HG03378 (cell line): ENCODE results near the gene NUFIP2.
"Not testable (repeated sequence)": the region's sequence is repeated elsewhere in the genome, so short reads cannot be mapped to it uniquely, and the experiment has no call there.

Source experiments
- ATAC-seq: cut with Tn5 transposase; IDR thresholded peaks from one replicate; pipeline ENCODE4 v1.9.1; 2021; ENCODE audit warnings: mild to moderate bottlenecking, moderate library complexity; ENCODE audit not compliant: unreplicated experiment

Gene NUFIP2

DNA sequence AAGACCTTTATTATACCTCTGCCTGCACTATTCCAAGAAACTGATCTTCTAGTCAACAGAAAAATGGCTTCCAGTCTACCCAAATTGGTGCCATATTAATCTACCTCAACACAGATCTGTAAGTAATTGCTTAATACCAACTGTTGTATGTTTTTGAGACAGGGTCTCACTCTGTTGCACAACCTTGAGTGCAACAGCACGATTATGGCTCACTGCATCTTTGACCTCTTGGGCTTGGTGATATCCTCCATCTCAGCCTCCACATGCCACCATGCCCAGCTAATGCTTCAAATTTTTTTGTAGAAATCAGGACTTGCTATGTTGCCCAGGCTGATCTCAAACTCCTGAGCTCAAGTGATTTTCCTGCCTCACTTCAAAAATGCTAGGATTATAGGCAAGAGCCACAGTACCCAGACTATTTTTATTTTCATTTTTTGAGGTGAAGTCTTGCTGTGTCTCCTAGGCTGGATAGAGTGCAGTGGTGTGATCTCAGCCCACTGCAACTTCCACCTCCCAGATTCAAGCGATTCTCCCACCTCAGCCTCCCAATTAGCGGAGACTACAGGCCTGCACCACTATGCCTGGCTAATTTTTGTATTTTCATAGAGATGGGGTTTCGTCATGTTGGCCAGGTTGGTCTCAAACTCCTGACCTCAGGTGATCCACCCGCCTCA, 14.4 kb downstream of the NUFIP2 start:
- no peak for ATAC-seq

GRCh38 chr17:29278692-29279091, 15.3 kb downstream of the NUFIP2 start:
- ATAC-seq: no peak

DNA sequence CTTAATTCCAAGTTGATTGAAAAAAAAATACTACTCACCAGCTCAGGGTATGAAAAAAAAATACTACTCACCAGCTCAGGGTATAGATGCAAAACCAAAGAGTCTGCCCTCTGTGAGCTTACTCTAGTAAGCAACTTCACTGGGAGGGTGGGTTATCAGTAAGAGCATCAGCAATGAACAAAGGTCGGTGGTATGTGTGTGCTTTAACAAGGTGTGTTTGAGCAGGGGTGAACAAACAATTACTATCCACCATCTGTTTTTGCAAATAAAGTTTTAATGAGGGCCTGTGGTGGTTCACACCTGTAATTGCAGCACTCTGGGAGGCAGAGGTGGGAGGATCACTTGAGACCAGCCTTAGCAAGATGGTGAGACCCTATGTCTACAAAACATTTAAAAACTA, 20.0 kb downstream of the NUFIP2 start:
- ATAC-seq: no peak

GRCh38 chr17:29271980-29272379, 22.0 kb downstream of the NUFIP2 start:
- not testable (repeated sequence) for ATAC-seq

GRCh38 chr17:29263916-29264315, 30.0 kb downstream of the NUFIP2 start:
- ATAC-seq: no peak

DNA sequence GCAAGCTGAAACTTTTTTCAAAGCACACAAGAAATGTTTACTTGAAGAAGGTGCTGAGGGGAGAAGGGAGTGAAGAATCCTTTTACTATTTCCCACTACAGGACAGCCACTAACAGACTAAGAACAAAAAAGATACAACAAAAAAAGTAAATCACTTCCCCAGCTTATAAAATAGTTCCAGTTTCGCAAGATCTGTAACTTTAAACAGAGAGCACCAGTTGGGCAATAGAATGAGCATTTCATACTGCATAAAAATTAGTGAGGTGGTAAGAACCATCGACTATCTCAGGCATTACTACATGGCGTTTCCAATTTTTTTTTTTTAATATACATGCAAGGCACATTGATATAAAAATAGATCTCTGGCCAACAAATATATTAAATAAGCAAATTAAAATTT, 36.2 kb downstream of the NUFIP2 start:
- no peak for ATAC-seq

- ATAC-seq: no peak
Observed at GRCh38 chr17:29256735-29257466, 37.0 kb downstream of the NUFIP2 start.

GRCh38 chr17:29255926-29256522, 37.9 kb downstream of the NUFIP2 start:
- no peak for ATAC-seq

- no peak for ATAC-seq
Observed at GRCh38 chr17:29253037-29253436, 40.9 kb downstream of the NUFIP2 start.

DNA sequence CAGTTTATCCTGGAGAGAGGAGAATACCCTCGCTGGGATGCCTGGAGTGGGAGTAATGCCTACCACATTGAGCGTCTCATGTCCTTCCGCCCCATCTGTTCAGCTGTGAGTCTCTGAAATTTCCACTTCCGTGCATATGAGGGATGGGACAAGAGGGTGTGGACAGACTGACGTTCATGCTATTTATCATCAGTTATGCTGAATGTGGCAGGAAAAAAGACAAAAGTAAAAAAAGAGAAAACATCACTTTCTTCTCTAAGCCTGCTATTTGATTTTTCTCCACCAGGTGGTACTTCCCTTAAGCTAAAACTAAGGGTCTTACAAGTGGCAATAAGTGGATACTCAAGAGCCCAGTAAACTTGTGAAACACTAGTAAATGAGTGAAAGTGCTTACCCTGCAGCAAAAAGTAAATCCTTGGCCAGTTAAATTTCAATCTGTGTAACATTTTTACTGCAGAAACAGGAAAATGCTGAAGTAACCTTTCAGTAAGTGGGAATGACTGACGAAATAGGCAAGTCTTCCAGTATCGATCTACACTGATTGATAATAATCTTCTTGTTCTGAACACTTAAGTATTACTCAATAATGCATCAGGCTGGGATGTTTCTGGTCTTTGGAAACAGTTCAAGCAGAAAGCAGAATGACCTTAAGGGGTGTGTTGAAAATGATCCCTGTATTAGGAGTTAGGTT, 41.7 kb downstream of the NUFIP2 start:
- ATAC-seq: no peak

DNA sequence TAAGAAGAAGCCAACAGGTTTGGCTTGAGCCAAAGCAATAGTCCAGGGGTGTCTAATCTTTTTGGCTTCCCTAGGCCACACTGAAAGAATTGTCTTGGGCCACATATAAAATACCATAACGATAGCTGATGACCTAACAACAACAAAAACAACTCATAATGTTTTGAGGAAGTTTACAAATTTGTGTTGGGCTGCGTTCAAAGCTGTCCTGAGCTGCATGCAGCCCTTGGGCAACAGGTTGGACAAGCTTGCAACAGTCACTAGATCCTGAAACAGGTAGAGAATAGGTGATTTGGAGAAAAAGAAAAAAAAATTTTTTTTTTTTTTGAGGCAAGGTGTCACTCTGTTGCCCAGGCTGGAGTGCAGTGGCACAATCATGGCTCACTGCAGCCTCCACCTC, 42.8 kb downstream of the NUFIP2 start:
- no peak for ATAC-seq

DNA sequence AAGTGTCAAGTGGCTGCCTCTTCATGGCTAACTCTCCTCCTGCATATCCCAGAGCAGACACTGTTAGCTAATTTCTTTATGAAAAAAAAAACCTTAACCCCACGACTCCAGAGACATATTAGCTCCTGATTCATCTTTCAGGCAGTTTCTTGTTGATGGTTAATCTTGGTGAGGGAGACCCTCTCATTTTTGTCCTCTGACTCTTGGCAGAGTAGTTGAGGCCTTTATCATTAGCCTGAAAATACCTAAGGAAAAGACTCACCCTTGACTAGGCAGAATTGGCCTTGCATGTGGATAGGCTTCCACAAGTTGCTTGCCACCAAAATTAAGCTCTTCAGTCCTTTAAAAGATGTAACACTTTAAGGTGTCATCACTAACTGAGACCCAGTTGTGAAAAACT, 43.3 kb downstream of the NUFIP2 start:
- ATAC-seq: no peak

DNA sequence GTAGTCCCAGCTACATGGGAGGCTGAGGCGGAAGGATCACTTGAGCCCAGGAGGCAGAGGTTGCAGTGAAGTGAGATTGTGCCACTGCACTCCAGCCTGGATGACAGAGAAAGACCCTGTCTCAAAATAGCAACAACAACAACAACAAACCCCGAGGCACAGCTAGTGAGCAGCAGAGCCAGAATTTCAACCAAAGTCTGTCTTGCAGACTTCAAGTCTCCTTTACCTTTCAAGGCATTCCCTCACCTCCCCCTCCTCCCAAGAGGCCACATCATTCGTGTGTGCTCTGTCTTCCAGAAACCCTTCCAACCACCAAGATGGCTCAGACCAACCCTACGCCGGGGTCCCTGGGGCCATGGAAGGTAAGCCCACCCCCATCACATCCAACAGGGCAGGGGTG, 45.1 kb downstream of the NUFIP2 start:
- ATAC-seq: no peak

DNA sequence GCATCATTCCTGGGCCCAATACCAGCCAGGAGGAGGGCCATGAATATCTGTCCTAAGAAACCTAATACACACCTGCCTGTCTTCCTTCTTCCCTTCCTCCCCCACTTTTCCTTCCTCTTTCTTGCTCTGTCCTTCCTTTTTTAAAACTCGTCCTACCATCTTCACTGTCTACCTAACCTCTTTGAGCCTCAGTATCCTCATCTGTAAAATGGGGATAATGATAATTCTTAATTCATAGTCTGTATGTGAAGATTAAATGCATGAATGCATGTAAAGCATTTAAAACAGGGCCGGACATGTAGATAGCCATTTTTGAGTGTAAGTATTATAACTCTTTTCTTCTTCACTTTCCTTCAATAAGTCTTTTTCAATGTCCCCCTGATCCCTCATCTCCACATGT, 46.7 kb downstream of the NUFIP2 start:
- ATAC-seq: no peak

DNA sequence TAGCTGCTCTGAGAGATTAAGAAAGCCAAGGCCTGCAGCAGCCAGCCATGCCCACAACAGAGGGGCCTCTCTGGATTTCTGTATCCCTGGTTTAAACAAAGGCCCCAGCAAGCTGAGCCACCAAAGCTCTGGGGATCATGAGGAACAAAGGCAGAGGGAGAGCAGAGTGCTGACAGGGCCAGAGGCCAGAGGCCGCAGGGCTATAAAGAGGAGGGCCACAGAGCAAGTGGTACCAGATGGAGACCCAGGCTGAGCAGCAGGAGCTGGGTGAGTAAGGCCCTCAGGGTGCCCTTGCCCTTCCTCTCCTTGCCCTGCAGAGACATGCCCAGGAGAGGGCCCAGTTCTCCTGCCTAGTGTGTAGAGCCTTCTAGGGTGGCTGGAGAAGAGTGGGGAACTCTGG, 47.3 kb downstream of the NUFIP2 start, which contains the start of gene CRYBA1:
Gene CRYBA1 (plus strand): TSS at position 232 of the 400 bp plus-strand sequence. CDS start 5 bp downstream, at position 237.
- no peak for ATAC-seq

DNA sequence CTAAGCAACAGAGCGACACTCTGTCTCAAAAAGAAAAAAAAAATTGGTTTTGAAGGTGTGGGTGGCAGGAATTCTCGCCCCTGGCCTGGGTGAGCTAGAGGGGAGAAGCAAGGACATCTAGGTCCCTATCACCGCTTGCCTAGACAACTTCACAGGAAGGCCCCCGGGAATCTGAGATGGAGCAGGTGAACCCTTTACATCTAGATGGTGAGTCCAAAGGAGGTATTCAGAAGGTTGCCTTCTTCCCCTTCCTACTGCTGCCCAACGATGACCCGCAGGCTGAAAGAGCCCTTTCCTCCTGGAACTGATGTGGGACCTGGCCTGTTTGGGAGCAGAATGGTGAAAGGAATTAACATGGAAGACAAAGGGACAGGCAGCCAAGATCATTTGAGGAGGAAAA, 48.5 kb downstream of the NUFIP2 start:
- no peak for ATAC-seq

DNA sequence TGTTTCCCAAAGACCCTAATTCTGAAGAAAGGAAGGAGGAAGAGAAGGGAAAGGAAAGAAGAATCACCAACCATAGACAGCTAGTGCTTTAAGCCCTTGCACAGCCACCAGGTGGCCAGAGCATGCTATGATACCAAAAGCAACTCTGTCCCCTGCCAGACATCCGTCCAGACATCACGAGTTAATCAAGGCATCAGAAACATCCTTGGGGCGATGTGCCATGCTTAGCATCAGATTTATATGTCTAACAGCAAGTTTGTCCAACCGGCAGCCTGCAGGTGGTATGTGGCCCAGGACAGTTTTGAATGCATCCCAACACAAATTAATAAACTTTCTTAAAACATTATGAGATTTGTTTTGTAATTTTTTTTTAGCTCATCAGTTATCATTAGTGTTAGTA, 50.2 kb downstream of the NUFIP2 start:
- no peak for ATAC-seq

DNA sequence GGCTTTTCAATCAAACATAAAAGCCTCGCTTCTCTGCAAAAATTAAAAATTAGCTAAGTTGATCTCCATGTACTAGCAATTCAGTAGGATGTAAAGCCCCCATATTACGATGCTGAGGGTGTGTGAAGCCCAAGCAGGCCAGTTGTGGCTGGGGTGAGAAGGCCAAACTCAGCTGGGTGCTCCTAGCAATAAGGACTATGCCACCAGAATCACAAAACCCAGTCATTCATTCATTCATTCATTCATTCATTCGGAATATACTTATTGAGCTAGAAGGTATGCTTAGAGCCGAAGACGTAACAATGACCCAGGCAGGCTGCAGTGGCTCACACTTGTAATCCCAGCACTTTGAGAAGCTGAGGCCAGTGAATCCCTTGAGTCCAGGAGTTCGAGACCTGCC, 51.2 kb downstream of the NUFIP2 start:
- ATAC-seq: no peak

DNA sequence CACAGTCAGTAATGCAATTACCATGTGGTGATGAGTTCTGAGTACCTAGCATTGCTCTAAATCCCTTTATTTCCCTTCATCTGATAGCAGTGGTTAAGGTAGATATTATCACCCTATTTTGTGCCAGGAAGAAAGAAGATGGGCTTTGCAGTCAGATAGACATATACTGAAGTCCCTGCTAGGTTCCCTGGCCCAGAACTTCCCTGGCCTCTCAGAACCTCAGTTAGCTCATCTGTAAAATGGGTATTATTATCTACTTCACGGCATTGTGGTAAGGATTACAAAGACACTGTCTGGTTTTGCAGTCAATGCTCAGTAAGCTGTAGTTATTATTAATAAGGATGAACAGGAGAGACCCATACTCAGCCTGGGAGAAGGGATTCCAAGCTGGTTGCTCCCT, 51.9 kb downstream of the NUFIP2 start:
- no peak for ATAC-seq

- no peak for ATAC-seq
Observed at GRCh38 chr17:29240968-29241963, 52.7 kb downstream of the NUFIP2 start.
